Activated naive CD8-positive, alpha-beta T cell treated with anti-CD3 and anti-CD28 coated beads, Interleukin-2, amount 50 U/mL, for 24 hours (primary cell): ENCODE data around the gene RTL5.

Experiments used
- ATAC-seq: fragments of 150-1000 bp; cut with Tn5 transposase; one replicate; pipeline ENCODE4 v1.10.0; 2021
- DNase-seq: peaks from one replicate; pipeline ENCODE4 v3.0.0; 2021
- H3K27ac Mint-ChIP-seq: one replicate; pipeline ENCODE4 v1.8.0; 2021; ENCODE audit warnings: mild to moderate bottlenecking, mixed read lengths
- H3K27me3 Mint-ChIP-seq: one replicate; pipeline ENCODE4 v1.8.0; 2021; ENCODE audit warnings: mixed read lengths
- H3K36me3 Mint-ChIP-seq: one replicate; pipeline ENCODE4 v1.8.0; 2021; ENCODE audit warnings: low read depth, mixed read lengths
- H3K4me1 Mint-ChIP-seq: one replicate; pipeline ENCODE4 v1.8.0; 2021; ENCODE audit warnings: mixed read lengths
- H3K4me3 Mint-ChIP-seq: one replicate; pipeline ENCODE4 v1.8.0; 2021; ENCODE audit warnings: mild to moderate bottlenecking, moderate library complexity, mixed read lengths
- H3K9me3 Mint-ChIP-seq: one replicate; pipeline ENCODE4 v1.8.0; 2021; ENCODE audit warnings: mixed read lengths

Gene RTL5

GRCh38 chrX:72124540-72125201 is 7.0 kb downstream of the RTL5 start:
- H3K27ac Mint-ChIP-seq, result no peak overlapping the region
- ATAC-seq, result no peak
- H3K27me3 Mint-ChIP-seq, result peaks cover 24% of the 10 kb centered on the region
- H3K4me3 Mint-ChIP-seq, result no peak overlapping the region
- H3K9me3 Mint-ChIP-seq, result no peaks in the 10 kb centered on the region
- H3K4me1 Mint-ChIP-seq, result peaks cover 36% of the 10 kb centered on the region
- no peaks in the 10 kb centered on the region for H3K36me3 Mint-ChIP-seq
- no peak for DNase-seq

GRCh38 chrX:72123471-72124185 is 8.1 kb downstream of the RTL5 start:
- DNase-seq (no peak), ATAC-seq (no peak)
- H3K4me1 Mint-ChIP-seq, result peaks cover 36% of the 10 kb centered on the region
- H3K9me3 Mint-ChIP-seq, result no peaks in the 10 kb centered on the region
- no peak overlapping the region for H3K27ac Mint-ChIP-seq
- no peak overlapping the region for H3K4me3 Mint-ChIP-seq
- H3K27me3 Mint-ChIP-seq, result peaks cover 15% of the 10 kb centered on the region
- no peaks in the 10 kb centered on the region for H3K36me3 Mint-ChIP-seq

- H3K36me3 Mint-ChIP-seq, result no peaks in the 10 kb centered on the region
- H3K4me3 Mint-ChIP-seq, result no peak overlapping the region
- ATAC-seq (no peak), DNase-seq (no peak)
- H3K27me3 Mint-ChIP-seq, result peaks cover 12% of the 10 kb centered on the region
- no peaks in the 10 kb centered on the region for H3K9me3 Mint-ChIP-seq
- H3K27ac Mint-ChIP-seq, result no peak overlapping the region
- peaks cover 36% of the 10 kb centered on the region for H3K4me1 Mint-ChIP-seq
Measured at GRCh38 chrX:72122621-72123337, 8.9 kb downstream of the RTL5 start.

- Mint-ChIP-seq H3K36me3 (no peaks in the 10 kb centered on the region), H3K4me3 (no peak overlapping the region), H3K27ac (no peak overlapping the region), H3K9me3 (no peaks in the 10 kb centered on the region), H3K4me1 (peaks cover 35% of the 10 kb centered on the region), H3K27me3 (peaks cover 10% of the 10 kb centered on the region)
- DNase-seq (peak; percentile 15), ATAC-seq (peak; percentile 76)
Measured at GRCh38 chrX:72121383-72121782, 10.3 kb downstream of the RTL5 start.

GRCh38 chrX:72120837-72121236 is 10.9 kb downstream of the RTL5 start:
- Mint-ChIP-seq H3K27ac (no peak overlapping the region), H3K9me3 (no peaks in the 10 kb centered on the region), H3K36me3 (no peaks in the 10 kb centered on the region), H3K27me3 (peaks cover 10% of the 10 kb centered on the region), H3K4me3 (no peak overlapping the region), H3K4me1 (peaks cover 32% of the 10 kb centered on the region)
- DNase-seq (no peak), ATAC-seq (no peak)

GRCh38 chrX:72117636-72118210 is 14.0 kb downstream of the RTL5 start:
- DNase-seq, result no peak
- Mint-ChIP-seq H3K4me1 (peaks cover 21% of the 10 kb centered on the region), H3K27me3 (peaks cover under 1% of the 10 kb centered on the region), H3K36me3 (no peaks in the 10 kb centered on the region), H3K4me3 (no peak overlapping the region), H3K27ac (no peak overlapping the region), H3K9me3 (no peaks in the 10 kb centered on the region)
- no peak for ATAC-seq

- ATAC-seq (no peak), DNase-seq (no peak)
- no peak overlapping the region for H3K4me3 Mint-ChIP-seq
- H3K9me3 Mint-ChIP-seq, result no peaks in the 10 kb centered on the region
- no peaks in the 10 kb centered on the region for H3K36me3 Mint-ChIP-seq
- peaks cover 6% of the 10 kb centered on the region for H3K4me1 Mint-ChIP-seq
- H3K27me3 Mint-ChIP-seq, result peaks cover 3% of the 10 kb centered on the region
- no peak overlapping the region for H3K27ac Mint-ChIP-seq
Measured at GRCh38 chrX:72115380-72115779, 16.3 kb downstream of the RTL5 start.

GRCh38 chrX:72114807-72115206 is 16.9 kb downstream of the RTL5 start:
- Mint-ChIP-seq H3K4me1 (peaks cover 4% of the 10 kb centered on the region), H3K4me3 (no peak overlapping the region), H3K27me3 (peaks cover 3% of the 10 kb centered on the region), H3K9me3 (no peaks in the 10 kb centered on the region), H3K27ac (no peak overlapping the region), H3K36me3 (no peaks in the 10 kb centered on the region)
- ATAC-seq (no peak), DNase-seq (no peak)

- Mint-ChIP-seq H3K27me3 (peaks cover 3% of the 10 kb centered on the region), H3K4me3 (no peak overlapping the region), H3K4me1 (peaks cover 4% of the 10 kb centered on the region), H3K27ac (no peak overlapping the region), H3K36me3 (no peaks in the 10 kb centered on the region), H3K9me3 (no peaks in the 10 kb centered on the region)
- DNase-seq, result no peak
- ATAC-seq, result no peak
Measured at GRCh38 chrX:72114306-72114705, 17.4 kb downstream of the RTL5 start.

GRCh38 chrX:72113461-72113860 is 18.3 kb downstream of the RTL5 start:
- ATAC-seq, result no peak
- no peaks in the 10 kb centered on the region for H3K9me3 Mint-ChIP-seq
- H3K27ac Mint-ChIP-seq, result no peak overlapping the region
- H3K27me3 Mint-ChIP-seq, result peaks cover 9% of the 10 kb centered on the region
- no peak overlapping the region for H3K4me3 Mint-ChIP-seq
- DNase-seq, result no peak
- H3K4me1 Mint-ChIP-seq, result peaks cover 4% of the 10 kb centered on the region
- H3K36me3 Mint-ChIP-seq, result no peaks in the 10 kb centered on the region

GRCh38 chrX:72110876-72111708 is 20.6 kb downstream of the RTL5 start:
- peaks cover 20% of the 10 kb centered on the region for H3K27me3 Mint-ChIP-seq
- ATAC-seq, result no peak
- peaks cover 11% of the 10 kb centered on the region for H3K4me1 Mint-ChIP-seq
- no peak for DNase-seq
- H3K36me3 Mint-ChIP-seq, result no peaks in the 10 kb centered on the region
- H3K9me3 Mint-ChIP-seq, result no peaks in the 10 kb centered on the region
- H3K4me3 Mint-ChIP-seq, result no peak overlapping the region
- H3K27ac Mint-ChIP-seq, result no peak overlapping the region

GRCh38 chrX:72110051-72110875 is 21.5 kb downstream of the RTL5 start:
- no peak overlapping the region for H3K4me3 Mint-ChIP-seq
- ATAC-seq, result no peak
- H3K36me3 Mint-ChIP-seq, result no peaks in the 10 kb centered on the region
- peaks cover 16% of the 10 kb centered on the region for H3K4me1 Mint-ChIP-seq
- no peak for DNase-seq
- H3K27me3 Mint-ChIP-seq, result peaks cover 20% of the 10 kb centered on the region
- H3K9me3 Mint-ChIP-seq, result no peaks in the 10 kb centered on the region
- no peak overlapping the region for H3K27ac Mint-ChIP-seq

GRCh38 chrX:72108666-72109065 is 23.0 kb downstream of the RTL5 start:
- DNase-seq (no peak), ATAC-seq (no peak)
- Mint-ChIP-seq H3K27me3 (peaks cover 26% of the 10 kb centered on the region), H3K4me3 (no peak overlapping the region), H3K4me1 (peaks cover 24% of the 10 kb centered on the region), H3K36me3 (no peaks in the 10 kb centered on the region), H3K27ac (no peak overlapping the region), H3K9me3 (no peaks in the 10 kb centered on the region)
